Renal cortical epithelial cell (primary cell): ENCODE measurements around the gene SH3BP2. TPM values are rescaled to one million over a fixed set of nuclear protein-coding genes. Genes with fewer than 3 reads are reported as not detected.
"Not testable (repeated sequence)": the region's sequence is repeated elsewhere in the genome, so short reads cannot be mapped to it uniquely, and the experiment has no call there.

Experiments
- DNase-seq: peaks from one replicate; pipeline ENCODE4 v3.0.0-alpha.2; 2011; ENCODE audit warnings: low read depth
- total RNA-seq: library from RNA; depleted of rRNA; stranded (reverse); fragments of >200 nt; gene quantifications from 2 replicates; pipeline ENCODE4 v1.2.3, GENCODE V29; 2014

Gene SH3BP2
- total RNA-seq, 1 donor from 2014 or later: 62.2 TPM

DNA sequence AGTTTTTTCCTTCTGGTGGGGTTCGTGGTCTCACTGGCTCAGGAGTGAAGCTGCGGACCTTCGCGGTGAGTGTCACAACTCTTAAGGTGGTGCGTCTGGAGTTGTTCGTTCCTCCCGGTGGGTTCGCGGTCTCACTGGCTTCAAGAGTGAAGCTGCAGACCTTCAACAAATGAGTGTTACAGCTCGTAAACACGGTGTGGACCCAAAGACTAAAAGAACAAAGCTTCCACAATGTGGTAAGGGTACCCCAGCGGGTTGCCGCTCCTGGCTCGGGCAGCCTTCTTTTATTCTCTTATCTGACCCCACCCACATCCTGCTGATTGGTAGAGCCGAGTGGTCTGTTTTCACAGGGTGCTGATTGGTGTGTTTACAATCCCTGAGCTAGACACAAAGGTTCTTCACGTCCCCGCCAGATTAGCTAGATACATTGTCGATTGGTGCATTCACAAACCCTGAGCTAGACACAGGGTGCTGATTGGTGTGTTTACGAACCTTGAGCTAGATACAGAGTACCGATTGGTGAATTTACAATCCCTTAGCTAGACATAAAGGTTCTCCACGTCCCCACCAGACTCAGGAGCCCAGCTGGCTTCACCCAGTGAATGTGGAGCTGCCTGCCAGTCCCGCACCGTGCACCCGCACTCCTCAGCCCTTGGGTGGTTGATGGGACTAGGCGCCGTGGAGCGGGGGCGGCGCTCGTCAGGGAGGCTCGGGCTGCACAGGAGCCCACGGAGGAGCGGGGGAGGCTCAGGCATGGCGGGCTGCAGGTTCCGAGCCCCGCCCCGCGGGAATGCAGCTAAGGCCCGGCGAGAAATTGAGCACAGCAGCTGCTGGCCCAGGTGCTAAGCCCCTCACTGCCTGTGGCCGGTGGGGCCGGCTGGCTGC lies 30.2 kb upstream of the SH3BP2 start:
- DNase-seq: not testable (repeated sequence)

DNA sequence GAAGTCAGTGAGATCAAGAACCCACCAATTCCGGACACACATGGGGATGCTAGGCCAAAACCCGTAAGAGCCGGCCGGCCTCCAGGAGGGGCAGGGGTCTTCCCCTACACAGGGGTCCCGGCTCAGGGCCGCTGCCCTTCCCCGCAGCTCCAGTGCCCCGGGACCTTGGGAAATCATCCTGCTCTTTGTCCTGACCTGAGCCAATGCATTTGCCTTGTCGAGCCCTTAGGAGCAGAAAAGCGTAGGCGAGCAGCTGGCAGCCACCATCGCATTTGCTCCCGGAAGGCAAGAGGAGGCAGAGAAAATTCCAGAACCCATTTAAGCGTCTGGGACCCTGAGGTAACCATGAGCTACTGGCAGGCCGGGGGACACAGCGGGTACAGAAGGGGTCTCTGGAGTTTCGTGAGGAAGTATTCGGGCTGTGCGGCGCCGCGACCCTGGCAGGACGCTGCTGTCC lies 29.3 kb upstream of the SH3BP2 start:
- DNase-seq: no peak

DNA sequence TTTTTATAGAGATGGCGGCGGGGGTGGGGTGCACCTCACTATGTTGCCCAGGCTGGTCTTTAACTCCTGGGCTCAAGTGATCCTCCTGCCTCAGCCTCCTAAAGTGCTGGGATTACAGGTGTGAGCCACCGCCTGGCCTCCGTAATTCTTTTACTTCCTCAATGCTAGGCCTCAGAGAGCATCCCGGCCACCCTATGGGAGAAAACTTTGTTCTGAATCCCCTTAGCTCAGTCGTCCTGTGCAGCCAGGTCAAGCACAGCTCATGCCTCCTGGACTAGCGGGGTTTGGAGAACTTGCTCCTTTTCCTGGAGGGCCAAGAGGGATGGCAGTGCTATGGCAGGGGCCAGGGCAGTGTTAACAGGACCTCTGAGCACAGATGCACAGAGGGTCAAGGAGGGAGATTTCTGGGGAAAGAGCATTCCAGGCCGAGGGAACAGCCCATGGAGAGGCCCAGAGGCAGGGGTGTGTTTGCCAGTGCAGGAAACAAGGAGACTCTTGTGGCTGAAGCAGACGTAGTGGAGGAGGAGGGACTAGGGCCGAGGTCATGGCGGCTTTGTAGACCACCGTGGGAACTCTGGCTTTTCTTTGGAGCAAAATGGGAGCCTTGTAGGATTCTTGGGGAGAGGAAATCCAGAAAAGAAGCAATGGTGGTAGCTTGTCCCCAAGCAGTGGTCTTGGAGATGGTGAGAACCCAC lies 26.9 kb upstream of the SH3BP2 start:
- no peak for DNase-seq

DNA sequence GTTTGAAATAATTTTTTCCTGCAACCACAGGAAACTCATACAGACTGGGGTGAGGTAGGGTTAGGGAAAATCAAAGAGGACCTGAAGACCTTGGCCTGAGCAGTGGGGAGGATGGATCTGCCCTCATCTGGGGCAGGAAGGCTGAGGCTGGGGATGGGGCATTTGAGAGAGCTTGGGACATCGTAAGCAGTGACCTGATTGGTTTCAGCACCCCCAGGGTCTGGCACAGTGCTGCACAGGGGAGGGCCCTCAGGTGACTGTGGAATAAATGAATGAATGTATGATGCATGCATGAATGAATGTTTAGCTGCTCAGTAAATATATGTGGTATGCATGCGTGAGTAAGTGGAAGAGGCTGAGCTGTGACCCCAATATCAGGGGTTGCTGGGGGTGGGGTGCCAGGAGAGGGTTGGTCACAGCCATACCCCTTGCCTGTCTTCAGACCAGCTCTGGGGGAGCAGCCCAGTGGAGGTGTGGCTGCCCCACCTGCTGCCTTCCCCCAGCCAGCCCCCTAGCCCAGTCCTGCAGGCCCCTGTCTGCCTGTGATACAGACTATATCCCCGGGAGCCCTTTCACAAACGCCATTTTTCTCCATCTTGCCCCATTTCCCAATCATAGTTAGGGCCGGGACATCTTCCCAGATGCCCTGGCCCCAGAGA lies 25.7 kb upstream of the SH3BP2 start:
- no peak for DNase-seq

DNA sequence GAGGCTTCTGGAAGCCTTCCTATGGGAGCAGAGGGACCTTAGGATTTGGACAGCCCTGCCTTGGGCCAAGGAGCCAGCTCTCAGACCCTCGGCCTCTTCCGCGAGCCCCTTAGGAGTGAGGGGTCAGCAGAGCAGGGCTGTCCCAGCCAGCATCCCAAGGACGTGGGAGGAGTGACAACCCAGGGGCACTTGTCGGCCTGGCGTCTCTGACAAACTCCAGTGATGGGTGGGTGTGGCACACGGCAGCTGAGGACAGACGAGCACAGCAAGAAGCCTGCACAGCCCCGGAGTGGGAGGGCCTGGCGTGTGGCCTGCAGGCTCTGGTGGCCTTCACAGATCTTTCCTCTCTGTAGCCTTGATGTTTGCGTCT lies 25.2 kb upstream of the SH3BP2 start:
- DNase-seq: no peak

DNA sequence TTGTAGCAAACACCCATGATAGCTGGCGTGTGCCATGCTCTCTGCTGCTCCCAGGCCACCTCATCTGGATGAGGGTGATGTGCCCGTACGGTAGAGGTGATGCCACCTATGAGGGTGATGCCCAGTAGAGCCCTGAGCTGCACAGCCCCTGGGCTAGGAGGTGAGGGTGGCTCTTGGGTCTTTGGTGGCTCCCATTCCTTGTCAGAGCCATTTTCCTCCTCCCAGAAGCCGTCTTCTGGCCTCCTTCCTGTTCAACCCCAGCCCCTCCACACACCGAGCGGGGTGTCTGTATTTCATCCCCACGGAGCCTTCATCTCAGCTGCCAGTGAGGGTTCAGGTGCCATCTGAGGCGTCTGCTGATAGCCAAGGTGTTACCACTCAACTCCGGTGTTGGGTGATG lies 24.8 kb upstream of the SH3BP2 start:
- DNase-seq: no peak

DNA sequence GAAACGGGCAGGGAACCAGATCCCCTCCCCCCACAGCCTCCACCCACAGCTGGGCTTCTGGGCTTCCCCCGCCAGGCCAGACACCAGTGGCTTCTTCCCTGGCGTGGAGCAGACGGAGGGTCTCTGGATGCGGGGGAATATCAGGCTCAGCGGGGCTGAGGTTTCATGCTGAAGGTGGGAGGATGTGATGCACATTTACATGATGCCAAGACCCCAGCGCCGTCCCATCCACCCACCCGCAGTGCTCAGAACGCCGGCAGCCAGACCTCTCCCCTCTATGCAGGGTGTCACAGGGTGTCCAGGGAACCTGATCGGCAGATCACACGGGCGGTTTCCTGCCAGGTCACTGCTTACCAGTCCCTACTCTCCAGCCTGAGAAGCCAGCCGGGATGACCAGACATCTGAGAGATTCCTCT lies 24.0 kb upstream of the SH3BP2 start:
- DNase-seq: no peak

DNA sequence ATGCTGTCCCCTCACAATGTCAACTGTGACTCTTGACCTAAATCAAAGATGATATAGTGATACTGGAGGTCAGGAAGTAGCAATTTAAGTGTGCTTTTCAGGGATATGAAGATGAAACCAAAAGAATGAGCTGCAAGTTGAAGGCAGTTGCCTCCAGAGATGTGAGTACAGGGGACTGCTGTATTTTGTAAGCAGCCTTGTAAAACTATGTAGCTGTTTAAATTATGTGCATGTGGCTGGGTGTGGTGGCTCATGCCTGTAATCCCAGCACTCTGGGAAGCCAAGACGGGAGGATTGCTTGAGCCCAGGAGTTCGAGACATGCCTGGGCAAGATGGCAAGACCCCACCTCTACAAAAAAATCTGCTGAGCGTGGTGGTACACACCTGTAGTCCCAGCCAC lies 21.6 kb upstream of the SH3BP2 start:
- no peak for DNase-seq

DNA sequence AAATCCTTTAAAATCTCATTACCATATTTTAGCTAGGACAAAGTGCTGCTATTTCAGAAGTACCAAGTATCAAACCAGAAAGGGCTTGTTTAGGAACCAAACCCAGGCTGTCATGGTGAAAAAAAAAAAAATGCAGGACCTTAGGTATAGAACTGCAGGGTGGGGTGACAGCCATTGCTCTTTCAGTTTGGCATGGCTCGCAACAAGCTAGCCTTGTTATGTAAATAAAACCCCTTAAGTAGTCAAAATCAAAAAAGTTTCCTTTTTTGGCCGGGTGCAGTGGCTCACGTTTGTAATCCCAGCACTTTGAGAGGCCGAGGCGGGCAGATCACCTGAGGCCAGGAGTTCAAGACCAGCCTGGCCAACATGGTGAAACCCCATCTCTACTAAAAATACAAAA lies 12.2 kb upstream of the SH3BP2 start:
- DNase-seq: not testable (repeated sequence)

DNA sequence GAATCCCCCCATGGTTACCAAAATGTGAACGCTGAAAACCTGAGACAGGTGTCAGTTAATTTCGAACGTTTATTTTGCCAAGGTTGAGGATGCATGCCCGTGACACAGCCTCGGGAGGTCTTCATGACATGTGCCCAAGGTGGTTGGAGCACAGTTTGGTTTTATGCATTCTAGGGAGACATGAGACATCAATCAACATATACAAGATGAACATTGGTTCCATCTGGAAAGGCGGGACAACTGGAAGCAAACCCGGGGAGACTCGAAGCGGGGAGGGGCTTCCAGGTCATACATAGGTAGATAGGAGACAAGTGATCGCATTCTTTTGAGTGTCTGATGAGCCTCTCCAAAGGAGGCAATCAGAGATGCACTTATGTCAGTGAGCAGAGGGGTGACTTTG lies 11.0 kb upstream of the SH3BP2 start:
- no peak for DNase-seq

DNA sequence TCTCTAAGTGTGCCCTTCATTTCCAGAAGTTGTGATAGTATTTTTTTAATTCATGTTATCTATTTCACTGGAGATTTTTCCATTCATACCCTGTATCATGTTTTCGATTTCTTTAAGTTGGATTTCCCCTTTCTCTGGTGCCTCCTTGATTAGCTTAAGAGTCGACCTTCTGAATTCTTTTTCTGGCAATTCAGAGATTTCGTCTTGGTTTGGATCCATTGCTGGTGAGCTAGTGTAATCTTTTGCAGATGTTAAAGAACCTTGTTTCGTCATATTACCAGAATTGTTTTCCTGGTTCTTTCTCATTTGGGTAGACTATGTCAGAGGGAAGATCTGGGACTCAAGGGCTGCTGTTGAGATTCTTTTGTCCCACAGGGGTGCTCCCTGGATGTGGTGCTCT lies 9.1 kb upstream of the SH3BP2 start:
- no peak for DNase-seq

DNA sequence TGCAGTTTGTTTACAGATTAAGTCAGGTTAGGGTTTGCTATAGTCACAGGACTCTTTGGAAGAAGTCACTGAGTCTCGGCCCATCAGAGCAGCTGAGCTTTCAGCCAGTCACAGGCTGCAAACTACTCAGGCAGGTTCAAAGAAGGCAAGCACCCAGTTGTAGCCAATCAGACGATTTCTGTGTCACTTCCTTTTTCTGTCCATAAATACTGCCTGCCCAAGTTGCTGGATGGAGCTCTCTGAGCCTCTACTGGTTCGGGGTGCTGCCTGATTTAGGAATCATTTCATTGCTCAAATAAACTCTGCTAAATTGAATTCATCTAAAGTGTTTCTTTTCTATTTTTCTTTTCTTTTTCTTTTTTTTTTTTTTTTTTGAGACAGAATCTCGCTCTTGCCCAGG lies 7.3 kb upstream of the SH3BP2 start:
- no peak for DNase-seq

DNA sequence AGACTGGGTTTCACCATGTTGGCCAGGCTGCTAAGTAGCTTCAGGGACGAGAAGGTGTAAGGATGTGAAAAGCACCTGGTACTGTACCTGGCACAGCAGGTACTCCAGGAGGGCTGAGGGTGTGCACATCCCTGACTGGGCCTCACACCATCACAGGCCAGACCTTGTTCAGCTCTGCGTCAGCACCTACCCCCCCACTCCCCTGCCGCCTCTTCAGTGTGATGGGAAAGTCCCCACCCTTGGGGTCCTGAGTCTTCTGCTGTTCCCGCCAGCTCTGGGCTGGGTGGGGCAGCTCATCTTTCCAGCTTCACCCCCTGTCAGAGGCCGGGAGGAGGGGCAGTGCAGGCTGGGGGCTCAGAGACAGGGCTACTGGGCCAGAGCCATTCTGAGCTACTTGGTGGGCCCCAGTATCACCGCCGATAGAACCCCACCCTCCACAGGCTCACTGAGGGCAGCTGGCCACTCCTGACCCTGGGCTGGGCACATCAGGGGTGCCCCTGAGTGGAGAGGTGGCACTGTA lies 6.7 kb upstream of the SH3BP2 start:
- no peak for DNase-seq

DNA sequence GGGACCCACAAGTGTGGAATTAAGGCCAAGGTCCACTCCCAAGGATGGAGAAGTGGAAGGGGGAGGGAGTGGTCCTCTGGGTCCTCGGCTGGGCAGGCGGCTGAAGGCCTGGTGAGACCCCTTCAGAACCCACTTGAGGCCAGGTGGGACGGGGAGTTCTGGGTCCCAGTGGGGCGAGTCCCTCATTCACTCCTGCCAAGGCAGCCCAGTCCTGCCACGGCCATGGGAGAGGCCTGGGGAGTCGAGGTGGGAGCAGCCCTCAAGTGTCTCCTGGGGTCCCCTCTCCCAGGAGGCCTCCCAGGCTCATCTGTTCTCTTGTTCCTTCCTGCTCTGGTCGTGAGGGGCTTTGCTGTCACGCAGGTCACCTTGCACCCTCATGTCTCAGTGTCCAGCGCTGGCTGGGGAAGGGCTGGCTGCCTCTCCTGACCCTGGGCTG lies 6.1 kb upstream of the SH3BP2 start:
- DNase-seq: no peak

DNA sequence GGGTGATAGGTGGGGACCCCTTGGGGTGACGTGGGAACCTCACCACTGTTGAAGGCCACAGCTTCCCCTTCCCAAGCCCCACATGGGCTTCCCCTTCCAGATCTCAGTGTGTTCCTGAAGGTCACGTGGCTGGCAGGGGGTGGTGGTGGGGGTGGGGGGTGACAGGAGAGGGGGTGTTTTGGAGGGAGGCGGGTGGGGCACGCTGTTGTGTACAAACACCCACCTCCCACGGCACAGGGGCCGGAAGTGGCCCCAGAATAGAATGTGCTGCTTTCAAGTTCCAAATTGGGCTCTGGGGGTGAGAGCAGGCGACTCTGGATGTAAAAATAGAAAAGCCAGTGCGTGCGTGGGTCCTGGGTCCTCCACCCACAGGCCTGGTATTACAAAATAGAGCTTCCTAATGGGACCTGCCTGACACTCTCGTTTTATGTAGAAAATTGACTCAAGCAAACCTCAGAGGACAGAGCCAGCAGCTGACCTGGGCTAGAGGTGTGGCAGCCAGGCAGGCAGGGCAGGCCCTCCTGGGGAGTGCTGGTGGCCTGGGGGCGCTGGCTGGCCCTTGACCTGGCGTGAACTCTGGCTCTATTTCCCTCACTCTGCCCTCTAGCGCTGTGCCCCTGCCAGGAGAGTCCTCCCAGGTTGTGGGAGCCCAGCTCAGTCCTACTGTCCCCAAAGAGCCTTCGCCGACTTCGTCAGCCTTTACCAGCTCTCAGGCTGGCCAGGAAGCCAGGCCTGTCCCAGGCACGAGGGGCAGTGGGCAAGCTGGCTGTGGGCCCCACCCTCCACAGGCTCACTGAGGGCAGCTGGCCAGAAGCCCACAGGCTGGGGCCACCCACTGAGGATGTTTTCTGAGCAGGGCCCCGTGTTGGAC lies 5.4 kb upstream of the SH3BP2 start:
- DNase-seq: no peak

DNA sequence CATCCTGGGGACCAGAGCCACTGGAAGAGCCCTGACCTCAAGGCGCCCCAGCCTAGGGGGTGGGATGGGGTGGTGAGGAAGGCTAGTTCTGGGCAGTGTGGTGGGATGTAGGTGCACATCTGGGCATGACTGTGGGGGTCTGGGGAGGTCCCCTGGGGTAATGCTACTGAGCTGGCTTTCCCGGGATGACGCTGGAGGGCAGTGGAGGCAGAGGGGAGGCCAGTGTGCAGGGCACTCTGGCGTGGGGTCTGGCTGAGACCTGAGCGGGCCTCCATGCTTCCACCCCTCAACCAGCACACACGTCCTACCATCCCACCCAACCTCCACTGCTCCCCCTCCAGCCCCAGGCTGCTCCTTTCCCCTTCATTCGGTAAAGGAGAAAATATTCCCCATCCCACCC lies 4.8 kb upstream of the SH3BP2 start:
- no peak for DNase-seq

DNA sequence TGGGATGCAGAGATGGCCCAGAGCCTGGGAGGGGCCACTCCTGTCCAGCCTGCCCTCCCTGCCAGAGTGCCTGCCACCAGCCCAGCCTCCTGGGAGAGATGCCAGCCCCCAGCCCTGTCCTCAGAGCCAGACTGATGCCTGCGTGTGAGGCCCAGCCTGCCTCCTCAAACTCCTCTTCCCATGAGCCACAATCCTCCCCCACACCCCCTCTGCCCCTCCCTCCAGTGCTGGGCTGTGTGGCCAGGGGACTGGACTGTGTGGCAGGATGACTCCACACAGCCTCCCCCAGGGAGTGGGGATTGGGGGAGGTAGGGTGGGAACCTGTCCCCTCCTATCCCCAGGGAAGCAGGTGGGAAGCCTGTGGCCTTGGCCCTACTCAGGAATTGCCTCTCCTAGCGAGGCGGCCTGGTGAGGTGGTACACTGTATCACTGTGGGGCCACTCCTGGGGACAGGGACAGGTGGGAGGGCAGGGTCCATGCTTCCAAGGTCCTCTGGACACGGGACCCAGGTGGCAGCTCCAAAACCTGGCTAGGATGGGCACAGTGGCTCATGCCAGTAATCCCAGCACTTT lies 4.3 kb upstream of the SH3BP2 start:
- no peak for DNase-seq

DNA sequence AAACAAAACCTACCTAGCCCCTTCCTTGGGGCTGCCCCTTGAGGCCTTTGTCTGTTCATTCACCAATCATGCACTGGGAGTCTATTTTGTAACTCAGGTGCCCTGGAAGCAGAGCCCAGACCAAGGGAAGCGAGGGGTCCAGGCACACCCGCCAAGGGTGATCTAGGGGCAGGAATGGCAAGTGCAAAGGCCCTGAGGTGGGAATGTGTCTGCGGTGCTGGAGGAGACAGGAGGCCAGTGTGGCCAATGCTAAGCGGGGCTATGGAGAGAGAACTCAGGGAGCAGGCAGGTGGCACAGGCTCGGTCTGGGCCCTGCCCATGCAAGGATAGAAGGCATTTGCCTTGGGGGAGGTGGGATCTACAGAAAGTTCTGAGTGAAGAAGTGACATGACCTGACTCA lies 3.5 kb upstream of the SH3BP2 start:
- DNase-seq: no peak

DNA sequence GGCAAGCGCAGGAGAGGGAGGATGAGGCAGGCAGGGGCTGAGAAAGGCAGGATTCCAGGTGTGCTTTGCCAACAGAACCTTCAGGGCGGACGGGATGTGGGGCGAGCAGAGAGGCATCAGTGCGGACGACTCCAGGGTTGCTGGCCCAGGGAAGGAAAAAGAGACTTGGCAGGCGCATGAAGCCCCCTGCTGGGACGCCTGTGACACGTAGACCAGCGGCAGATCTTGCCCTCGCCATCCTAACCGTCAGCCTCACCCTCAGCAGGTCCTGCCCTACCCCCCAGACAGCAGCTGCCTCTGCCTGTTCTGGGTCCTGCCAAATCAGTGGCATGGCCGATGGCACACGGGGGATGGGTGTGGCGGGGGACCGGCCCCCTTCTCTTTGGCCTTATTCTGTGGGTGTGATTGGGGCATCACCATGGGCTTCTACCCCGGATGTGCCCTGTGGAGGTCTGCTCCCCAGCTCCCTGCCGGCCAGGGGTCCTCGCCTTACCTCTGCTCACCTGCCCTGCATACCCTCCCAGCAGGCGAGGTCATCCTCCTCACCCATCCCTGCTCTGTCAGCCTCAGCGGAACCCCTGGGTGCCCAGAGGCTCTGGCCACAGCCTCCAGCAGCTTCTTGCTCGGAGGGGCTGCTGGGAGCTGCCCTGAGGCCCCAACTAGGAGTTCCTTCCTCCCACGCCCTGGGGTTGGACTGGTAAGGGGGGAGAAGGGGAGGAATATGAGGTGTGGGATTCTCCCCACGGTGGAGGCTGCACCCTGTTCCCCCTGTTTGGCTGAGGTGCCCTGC lies 2.9 kb upstream of the SH3BP2 start:
- no peak for DNase-seq
